ENCODE results near the gene FOXS1.

GRCh38 chr20:31890646-31891045, 45.2 kb upstream of the FOXS1 start:
- TF ChIP-seq REST (IDR thresholded peaks at IDR 0.05; ENCODE audit: insufficient read depth in 1 of 2, low read depth in 2 of 2, low read length in 1 of 2) (no peak), POLR2AphosphoS5 (IDR thresholded peaks at IDR 0.05; ENCODE audit: low read depth, low read length) (no peak)
- TF ChIP-seq, protein P1, sequence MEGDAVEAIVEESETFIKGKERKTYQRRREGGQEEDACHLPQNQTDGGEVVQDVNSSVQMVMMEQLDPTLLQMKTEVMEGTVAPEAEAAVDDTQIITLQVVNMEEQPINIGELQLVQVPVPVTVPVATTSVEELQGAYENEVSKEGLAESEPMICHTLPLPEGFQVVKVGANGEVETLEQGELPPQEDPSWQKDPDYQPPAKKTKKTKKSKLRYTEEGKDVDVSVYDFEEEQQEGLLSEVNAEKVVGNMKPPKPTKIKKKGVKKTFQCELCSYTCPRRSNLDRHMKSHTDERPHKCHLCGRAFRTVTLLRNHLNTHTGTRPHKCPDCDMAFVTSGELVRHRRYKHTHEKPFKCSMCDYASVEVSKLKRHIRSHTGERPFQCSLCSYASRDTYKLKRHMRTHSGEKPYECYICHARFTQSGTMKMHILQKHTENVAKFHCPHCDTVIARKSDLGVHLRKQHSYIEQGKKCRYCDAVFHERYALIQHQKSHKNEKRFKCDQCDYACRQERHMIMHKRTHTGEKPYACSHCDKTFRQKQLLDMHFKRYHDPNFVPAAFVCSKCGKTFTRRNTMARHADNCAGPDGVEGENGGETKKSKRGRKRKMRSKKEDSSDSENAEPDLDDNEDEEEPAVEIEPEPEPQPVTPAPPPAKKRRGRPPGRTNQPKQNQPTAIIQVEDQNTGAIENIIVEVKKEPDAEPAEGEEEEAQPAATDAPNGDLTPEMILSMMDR (IDR thresholded peaks at IDR 0.05), result no peak

Data from Panc1 (cell line).